A204.1 (cell line): Measurements from ENCODE around the gene LDB2.

Experiments
- FAIRE-seq: peaks from 2 replicates; lab custom pipeline; 2012; peaks lifted over from hg19 to GRCh38; lab: Jason Lieb, UNC

LDB2 gene

GRCh38 chr4:16685536-16685935 is 212.9 kb downstream of the LDB2 start:
- no peak for FAIRE-seq

GRCh38 chr4:16684935-16685334 is 213.5 kb downstream of the LDB2 start:
- FAIRE-seq: no peak

- no peak for FAIRE-seq
These were observed 214.3 kb downstream of the LDB2 start for GRCh38 chr4:16684097-16684496.

- no peak for FAIRE-seq
These were observed 215.5 kb downstream of the LDB2 start for GRCh38 chr4:16682975-16683374.

- no peak for FAIRE-seq
These were observed 221.2 kb downstream of the LDB2 start for GRCh38 chr4:16677001-16677944.

GRCh38 chr4:16676230-16676770 is 222.1 kb downstream of the LDB2 start:
- no peak for FAIRE-seq

- no peak for FAIRE-seq
These were observed 224.4 kb downstream of the LDB2 start for GRCh38 chr4:16674082-16674481.

GRCh38 chr4:16672421-16672820 is 226.0 kb downstream of the LDB2 start:
- FAIRE-seq: no peak

- no peak for FAIRE-seq
These were observed 226.7 kb downstream of the LDB2 start for GRCh38 chr4:16671741-16672140.

- FAIRE-seq: no peak
These were observed 227.7 kb downstream of the LDB2 start for GRCh38 chr4:16670727-16671126.

GRCh38 chr4:16669036-16669435 is 229.4 kb downstream of the LDB2 start:
- no peak for FAIRE-seq

- FAIRE-seq: no peak
These were observed 230.0 kb downstream of the LDB2 start for GRCh38 chr4:16668488-16668887.

- no peak for FAIRE-seq
These were observed 231.0 kb downstream of the LDB2 start for GRCh38 chr4:16667464-16667863.

GRCh38 chr4:16665942-16666551 is 232.4 kb downstream of the LDB2 start:
- FAIRE-seq: no peak

- no peak for FAIRE-seq
These were observed 234.7 kb downstream of the LDB2 start for GRCh38 chr4:16663732-16664131.

- FAIRE-seq: no peak
These were observed 235.1 kb downstream of the LDB2 start for GRCh38 chr4:16663307-16663706.

- FAIRE-seq: no peak
These were observed 236.6 kb downstream of the LDB2 start for GRCh38 chr4:16661813-16662212.

- no peak for FAIRE-seq
These were observed 237.8 kb downstream of the LDB2 start for GRCh38 chr4:16660656-16661055.

- no peak for FAIRE-seq
These were observed 238.8 kb downstream of the LDB2 start for GRCh38 chr4:16659694-16660093.

GRCh38 chr4:16659079-16659478 is 239.4 kb downstream of the LDB2 start:
- no peak for FAIRE-seq

- FAIRE-seq: no peak
These were observed 240.3 kb downstream of the LDB2 start for GRCh38 chr4:16658183-16658582.

GRCh38 chr4:16655111-16655510 is 243.3 kb downstream of the LDB2 start:
- no peak for FAIRE-seq

GRCh38 chr4:16652732-16653305 is 245.6 kb downstream of the LDB2 start:
- no peak for FAIRE-seq
